DND-41 (cell line): Measurements from ENCODE around the gene OTC.

Experiments
- ATAC-seq: fragments of 200-7000 bp; cut with Tn5 transposase; 3 replicates; pipeline ENCODE4 v1.9.1; 2021; ENCODE audit warnings: low read depth; ENCODE audit not compliant: insufficient read depth
- DNase-seq: peaks from one replicate; pipeline ENCODE4 v3.0.0-alpha.2; 2020
- H2AFZ ChIP-seq: 2 replicates; pipeline ENCODE4 v1.6.0; 2012; ENCODE audit warnings: low read depth, low read length
- H3K27ac ChIP-seq: 2 replicates; pipeline ENCODE4 v1.5.1; 2012; ENCODE audit warnings: low read length, inconsistent platforms
- H3K27me3 ChIP-seq: fragments of 200-600 bp; sonication (generic); 2 replicates; pipeline ENCODE4 v1.6.0; 2012; ENCODE audit warnings: low read length, mild to moderate bottlenecking, inconsistent platforms; ENCODE audit not compliant: insufficient read depth, poor library complexity
- H3K36me3 ChIP-seq: 2 replicates; pipeline ENCODE4 v1.5.1; 2012; ENCODE audit warnings: low read length, inconsistent platforms; ENCODE audit not compliant: insufficient read depth
- H3K4me1 ChIP-seq: 2 replicates; pipeline ENCODE4 v1.5.1; 2012; ENCODE audit warnings: mild to moderate bottlenecking, low read length; ENCODE audit not compliant: insufficient read depth
- H3K4me2 ChIP-seq: 2 replicates; pipeline ENCODE4 v1.6.0; 2012; ENCODE audit warnings: mild to moderate bottlenecking, moderate library complexity, low read length, inconsistent platforms; ENCODE audit not compliant: insufficient read depth
- H3K4me3 ChIP-seq, 2 experiments: fragments of 200-600 bp in 1 of 2; shearing (Covaris generic) in 1 of 2; 2 replicates each; pipeline ENCODE4 v1.5.1; 2012 to 2016; ENCODE audit warnings: inconsistent platforms in 2 of 2, low read length in 2 of 2, mild to moderate bottlenecking in 2 of 2, low read depth in 1 of 2, moderate library complexity in 1 of 2
- H3K79me2 ChIP-seq: 2 replicates; pipeline ENCODE4 v1.6.0; 2012; ENCODE audit warnings: low read length, inconsistent platforms; ENCODE audit not compliant: insufficient read depth
- H3K9ac ChIP-seq: 2 replicates; pipeline ENCODE4 v1.6.0; 2012; ENCODE audit warnings: low read depth, mild to moderate bottlenecking, inconsistent platforms, low read length, moderate library complexity
- H3K9me3 ChIP-seq: 2 replicates; pipeline ENCODE4 v1.5.1; 2012; ENCODE audit warnings: low read length, moderate library complexity, mild to moderate bottlenecking, inconsistent platforms; ENCODE audit not compliant: insufficient read depth, severe bottlenecking
- H4K20me1 ChIP-seq: 2 replicates; pipeline ENCODE4 v1.6.0; 2012; ENCODE audit warnings: low read length; ENCODE audit not compliant: insufficient read depth
- EZH2 ChIP-seq: IDR thresholded peaks from 3 replicates; pipeline ENCODE4 v1.6.1; 2012; ENCODE audit warnings: borderline replicate concordance, low read depth, mild to moderate bottlenecking, moderate library complexity, low read length, inconsistent platforms; ENCODE audit not compliant: severe bottlenecking
- TF ChIP-seq, protein P1 (sequence below): IDR thresholded peaks from 2 replicates; pipeline ENCODE4 v1.5.1; 2012; ENCODE audit warnings: borderline replicate concordance, low read length, moderate library complexity, mild to moderate bottlenecking; ENCODE audit not compliant: poor library complexity, severe bottlenecking; ENCODE audit errors: extremely low read depth

OTC gene

DNA sequence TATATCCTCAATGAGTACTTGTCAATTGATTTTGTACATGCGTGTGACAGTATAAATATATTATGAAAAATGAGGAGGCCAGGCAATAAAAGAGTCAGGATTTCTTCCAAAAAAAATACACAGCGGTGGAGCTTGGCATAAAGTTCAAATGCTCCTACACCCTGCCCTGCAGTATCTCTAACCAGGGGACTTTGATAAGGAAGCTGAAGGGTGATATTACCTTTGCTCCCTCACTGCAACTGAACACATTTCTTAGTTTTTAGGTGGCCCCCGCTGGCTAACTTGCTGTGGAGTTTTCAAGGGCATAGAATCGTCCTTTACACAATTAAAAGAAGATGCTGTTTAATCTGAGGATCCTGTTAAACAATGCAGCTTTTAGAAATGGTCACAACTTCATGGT lies at the start of gene OTC:
OTC (plus strand) TSS at position 243 of the 400 bp plus-strand sequence; CDS start at position 336, 93 bp downstream.
- TF ChIP-seq, protein P1, sequence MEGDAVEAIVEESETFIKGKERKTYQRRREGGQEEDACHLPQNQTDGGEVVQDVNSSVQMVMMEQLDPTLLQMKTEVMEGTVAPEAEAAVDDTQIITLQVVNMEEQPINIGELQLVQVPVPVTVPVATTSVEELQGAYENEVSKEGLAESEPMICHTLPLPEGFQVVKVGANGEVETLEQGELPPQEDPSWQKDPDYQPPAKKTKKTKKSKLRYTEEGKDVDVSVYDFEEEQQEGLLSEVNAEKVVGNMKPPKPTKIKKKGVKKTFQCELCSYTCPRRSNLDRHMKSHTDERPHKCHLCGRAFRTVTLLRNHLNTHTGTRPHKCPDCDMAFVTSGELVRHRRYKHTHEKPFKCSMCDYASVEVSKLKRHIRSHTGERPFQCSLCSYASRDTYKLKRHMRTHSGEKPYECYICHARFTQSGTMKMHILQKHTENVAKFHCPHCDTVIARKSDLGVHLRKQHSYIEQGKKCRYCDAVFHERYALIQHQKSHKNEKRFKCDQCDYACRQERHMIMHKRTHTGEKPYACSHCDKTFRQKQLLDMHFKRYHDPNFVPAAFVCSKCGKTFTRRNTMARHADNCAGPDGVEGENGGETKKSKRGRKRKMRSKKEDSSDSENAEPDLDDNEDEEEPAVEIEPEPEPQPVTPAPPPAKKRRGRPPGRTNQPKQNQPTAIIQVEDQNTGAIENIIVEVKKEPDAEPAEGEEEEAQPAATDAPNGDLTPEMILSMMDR, result no peak
- no peaks in the 10 kb centered on the region for H3K79me2 ChIP-seq
- DNase-seq (no peak), ATAC-seq (no peak)
- H4K20me1 ChIP-seq, result no peaks in the 10 kb centered on the region
- no peak within 1 kb of the TSS for H3K4me3 ChIP-seq
- no peaks in the 10 kb centered on the region for H3K27me3 ChIP-seq
- H3K4me1 ChIP-seq, result no peaks in the 10 kb centered on the region
- no peak within 1 kb of the TSS for H3K27ac ChIP-seq
- no peak within 1 kb of the TSS for H2AFZ ChIP-seq
- H3K9ac ChIP-seq, result no peak within 1 kb of the TSS
- no peak within 1 kb of the TSS for H3K4me2 ChIP-seq
- no peaks in the 10 kb centered on the region for H3K9me3 ChIP-seq
- no peaks in the 10 kb centered on the region for H3K36me3 ChIP-seq

DNA sequence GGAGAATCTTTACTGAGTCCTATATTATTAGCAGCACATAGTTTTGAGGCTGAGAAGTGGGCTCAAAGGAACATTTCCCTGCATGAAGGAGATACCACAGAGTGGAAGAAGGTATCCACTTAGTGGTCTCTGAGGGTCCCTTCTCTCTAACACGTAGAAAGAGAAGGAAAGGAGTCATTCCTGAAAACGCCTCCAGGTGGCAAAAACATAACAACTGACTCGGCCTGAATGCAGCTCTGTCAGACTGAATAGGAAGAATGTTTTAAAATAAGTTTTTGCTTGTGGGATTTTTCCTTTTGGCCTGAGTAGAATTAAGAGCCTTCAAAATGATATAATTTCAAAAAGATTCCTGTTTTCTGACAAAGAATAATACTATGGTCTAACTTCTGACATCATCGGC lies 48.4 kb upstream of the OTC start:
- no peak for ATAC-seq
- TF ChIP-seq, protein P1, result peak; percentile 22
- TF ChIP-seq EZH2, result no peak
- H3K9me3 ChIP-seq, result no peaks in the 10 kb centered on the region
- H3K79me2 ChIP-seq, result no peaks in the 10 kb centered on the region
- H3K27ac ChIP-seq, result no peak overlapping the region
- no peak overlapping the region for H3K9ac ChIP-seq
- H4K20me1 ChIP-seq, result no peaks in the 10 kb centered on the region
- H3K4me3 ChIP-seq, result no peak overlapping the region
- 0 out of 2 replicates have a peak, but pooled peaks cover 3% of the 10 kb centered on the region for H3K36me3 ChIP-seq
- DNase-seq, result no peak
- H3K4me2 ChIP-seq, result no peak overlapping the region
- no peaks in the 10 kb centered on the region for H3K27me3 ChIP-seq
- H3K4me1 ChIP-seq, result no peaks in the 10 kb centered on the region
- no peak overlapping the region for H2AFZ ChIP-seq

DNA sequence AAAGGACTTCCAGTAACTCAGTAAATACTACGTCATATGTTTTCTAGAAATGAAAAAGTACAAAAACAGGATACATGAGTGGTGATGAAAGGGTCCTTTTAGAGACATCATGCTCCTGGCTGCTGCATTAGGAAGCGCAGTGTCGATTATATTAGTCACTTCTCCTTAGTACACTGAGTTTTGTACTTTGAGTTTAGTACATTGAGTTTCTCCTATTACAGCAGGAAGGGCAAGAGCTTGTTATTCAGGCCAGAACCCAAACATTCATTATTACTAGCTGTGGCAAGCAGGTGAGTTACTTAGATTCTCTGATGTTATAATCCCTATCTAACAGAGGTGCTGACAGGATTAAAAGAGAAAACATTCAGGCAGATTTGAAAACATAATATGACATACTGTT lies 46.4 kb upstream of the OTC start:
- no peaks in the 10 kb centered on the region for H3K9me3 ChIP-seq
- TF ChIP-seq, protein P1, result no peak
- no peak for TF ChIP-seq EZH2
- H3K27me3 ChIP-seq, result no peaks in the 10 kb centered on the region
- H3K4me2 ChIP-seq, result no peak overlapping the region
- no peaks in the 10 kb centered on the region for H4K20me1 ChIP-seq
- no peak overlapping the region for H3K4me3 ChIP-seq
- H3K36me3 ChIP-seq, result peaks cover 3% of the 10 kb centered on the region; the same call in 1 of the 2 replicates
- H2AFZ ChIP-seq, result no peak overlapping the region
- H3K4me1 ChIP-seq, result no peaks in the 10 kb centered on the region
- H3K79me2 ChIP-seq, result no peaks in the 10 kb centered on the region
- no peak for ATAC-seq
- no peak overlapping the region for H3K27ac ChIP-seq
- H3K9ac ChIP-seq, result no peak overlapping the region
- DNase-seq, result no peak

DNA sequence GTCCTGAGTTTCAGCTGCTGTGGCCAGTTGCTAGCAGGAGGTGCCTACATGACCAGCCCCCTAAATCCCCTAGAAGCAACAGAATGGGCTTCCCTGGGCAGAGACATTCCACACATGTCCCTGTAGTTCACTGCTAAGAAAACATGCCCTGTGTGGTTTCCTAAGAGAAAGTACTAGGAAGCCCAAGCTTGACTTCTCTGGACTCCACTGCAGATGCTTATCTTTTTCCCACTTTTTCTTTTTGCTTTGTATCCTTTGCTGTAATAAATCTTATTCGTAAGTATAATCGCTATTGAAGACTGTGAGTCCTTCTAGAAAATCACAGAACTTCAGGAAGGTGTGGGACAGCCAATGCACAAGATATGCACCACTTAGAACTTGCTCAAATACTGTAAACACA lies 40.7 kb upstream of the OTC start:
- no peaks in the 10 kb centered on the region; the same call in 1 of the 2 replicates for H3K36me3 ChIP-seq
- H3K27me3 ChIP-seq, result no peaks in the 10 kb centered on the region
- H3K4me3 ChIP-seq, result no peak overlapping the region
- H2AFZ ChIP-seq, result no peak overlapping the region
- no peaks in the 10 kb centered on the region for H3K4me1 ChIP-seq
- no peak for TF ChIP-seq EZH2
- TF ChIP-seq, protein P1, result no peak
- DNase-seq (no peak), ATAC-seq (no peak)
- H3K4me2 ChIP-seq, result no peak overlapping the region
- no peaks in the 10 kb centered on the region for H3K9me3 ChIP-seq
- H3K9ac ChIP-seq, result no peak overlapping the region
- no peak overlapping the region for H3K27ac ChIP-seq
- H3K79me2 ChIP-seq, result no peaks in the 10 kb centered on the region
- no peaks in the 10 kb centered on the region for H4K20me1 ChIP-seq
